SK-N-SH (cell line): Measurements from ENCODE around the gene BIRC6. TPM values are rescaled to one million over a fixed set of nuclear protein-coding genes. Genes with fewer than 3 reads are reported as not detected.

ENCODE experiments used
- CTCF ChIA-PET: fragments of 300-600, 350-600 bp; formaldehyde crosslinking; extraction: SDS; loops from one replicate; lab custom pipeline; 2021; lab: Yijun Ruan, JAX
- POLR2A ChIA-PET: fragments of 350-600 bp; sonication (Branson Sonifier 250); formaldehyde crosslinking; extraction: SDS; loops from one replicate; lab custom pipeline; 2020; ENCODE audit warnings: antibody characterized with exemption, inconsistent platforms; lab: Yijun Ruan, JAX
- DNase-seq: peaks from one replicate; pipeline ENCODE4 v3.0.0; 2012
- H2AFZ ChIP-seq: fragments of 200-600 bp; sonication (generic); 2 replicates; pipeline ENCODE4 v1.8.1; 2016; ENCODE audit warnings: antibody characterized with exemption, mild to moderate bottlenecking, low read depth
- H3F3A ChIP-seq: fragments of 200-600 bp; sonication (generic); replicated peaks from 2 replicates; pipeline ENCODE3; 2016; ENCODE audit warnings: antibody characterized with exemption, mild to moderate bottlenecking; ENCODE audit not compliant: insufficient read depth
- H3K27ac ChIP-seq, 2 experiments: fragments of 200-500 bp in 1 of 2; fragments of 200-600 bp in 1 of 2; sonication (Bioruptor generic) in 1 of 2; sonication (generic), shearing (Covaris generic) in 1 of 2; 2 replicates each; pipeline versions ENCODE4 v1.5.1 to v1.6.1; 2014 to 2016; ENCODE audit warnings: low read depth in 2 of 2, inconsistent platforms in 1 of 2, low read length in 1 of 2, mild to moderate bottlenecking in 1 of 2, mixed read lengths in 1 of 2
- H3K27me3 ChIP-seq: fragments of 200-600 bp; sonication (generic), shearing (Covaris generic); 2 replicates; pipeline ENCODE4 v1.6.1; 2016; ENCODE audit warnings: mixed run types; ENCODE audit not compliant: insufficient read depth
- H3K36me3 ChIP-seq, 2 experiments: fragments of 200-500 bp in 1 of 2; fragments of 200-600 bp in 1 of 2; sonication (Bioruptor generic) in 1 of 2; sonication (generic) in 1 of 2; replicated peaks in 1 of 2; 2 replicates each; pipeline versions ENCODE3 to v1.5.1; 2014 to 2016; ENCODE audit warnings: low read length in 1 of 2, mild to moderate bottlenecking in 1 of 2; ENCODE audit not compliant: insufficient read depth in 2 of 2, control insufficient read depth in 1 of 2
- H3K4me1 ChIP-seq, 2 experiments: fragments of 200-500 bp in 1 of 2; fragments of 200-600 bp in 1 of 2; sonication (Bioruptor generic) in 1 of 2; sonication (generic), shearing (Covaris generic) in 1 of 2; 2 replicates each; pipeline versions ENCODE4 v1.5.1 to v1.6.1; 2014 to 2016; ENCODE audit warnings: low read depth in 1 of 2, low read length in 1 of 2, mixed run types in 1 of 2; ENCODE audit not compliant: insufficient read depth in 2 of 2, control insufficient read depth in 1 of 2
- H3K4me2 ChIP-seq: fragments of 200-600 bp; sonication (generic), shearing (Covaris generic); 2 replicates; pipeline ENCODE4 v1.6.1; 2017; ENCODE audit warnings: mixed run types
- H3K4me3 ChIP-seq, 2 experiments: fragments of 200-500 bp in 1 of 2; fragments of 200-600 bp in 1 of 2; sonication (Bioruptor generic) in 1 of 2; sonication (generic), shearing (Covaris generic) in 1 of 2; 2 replicates each; pipeline versions ENCODE4 v1.5.1 to v1.8.1; 2014 to 2016; ENCODE audit warnings: low read depth in 2 of 2, inconsistent platforms in 1 of 2, low read length in 1 of 2, mild to moderate bottlenecking in 1 of 2, mixed read lengths in 1 of 2, moderate library complexity in 1 of 2
- H3K79me2 ChIP-seq: fragments of 200-600 bp; sonication (generic); 2 replicates; pipeline ENCODE4 v1.8.1; 2017; ENCODE audit warnings: mild to moderate bottlenecking; ENCODE audit not compliant: insufficient read depth
- H3K9ac ChIP-seq: fragments of 200-600 bp; sonication (generic); 2 replicates; pipeline ENCODE4 v1.6.1; 2017; ENCODE audit warnings: mixed run types
- H3K9me2 ChIP-seq: fragments of 200-600 bp; sonication (generic); 2 replicates; pipeline ENCODE4 v1.6.1; 2017; ENCODE audit warnings: mixed run types
- H3K9me3 ChIP-seq: fragments of 200-600 bp; sonication (generic); 2 replicates; pipeline ENCODE4 v1.6.1; 2017; ENCODE audit warnings: mixed run types, mild to moderate bottlenecking, moderate library complexity
- H4K20me1 ChIP-seq: fragments of 200-600 bp; sonication (generic); 2 replicates; pipeline ENCODE4 v1.6.1; 2017; ENCODE audit warnings: mild to moderate bottlenecking, mixed run types; ENCODE audit not compliant: insufficient read depth
- CHD2 ChIP-seq: fragments of 150-350 bp; IDR thresholded peaks from 2 replicates; pipeline ENCODE4 v1.6.1; 2018; ENCODE audit warnings: low read length; ENCODE audit not compliant: partially characterized antibody
- EP300 ChIP-seq, 2 experiments: IDR thresholded peaks; 2 replicates each; pipeline versions ENCODE4 v1.4.0 to v1.6.1; 2012; ENCODE audit warnings: borderline replicate concordance in 1 of 2, low read depth in 1 of 2, low read length in 1 of 2
- FOXJ3 ChIP-seq: sonication (generic); formaldehyde crosslinking; IDR thresholded peaks from 2 replicates; pipeline ENCODE4 v1.5.1; 2020; ENCODE audit warnings: mild to moderate bottlenecking, missing genetic modification reagents
- FOXM1 ChIP-seq: IDR thresholded peaks from 2 replicates; pipeline ENCODE4 v1.4.0; 2012; ENCODE audit warnings: low read depth, mild to moderate bottlenecking
- GABPA ChIP-seq: IDR thresholded peaks from 2 replicates; pipeline ENCODE4 v1.4.0; 2012; ENCODE audit warnings: low read depth, mild to moderate bottlenecking
- JUND ChIP-seq: IDR thresholded peaks from 2 replicates; pipeline ENCODE4 v1.4.0; 2012
- MEF2A ChIP-seq: IDR thresholded peaks from 2 replicates; pipeline ENCODE4 v1.4.0; 2012; ENCODE audit warnings: low read depth, borderline replicate concordance
- MXI1 ChIP-seq: IDR thresholded peaks from 2 replicates; pipeline ENCODE4 v1.6.1; 2012; ENCODE audit warnings: mild to moderate bottlenecking, low read depth, low read length, improper control_type of control experiment
- NFIC ChIP-seq: IDR thresholded peaks from 2 replicates; pipeline ENCODE4 v1.4.0; 2012; ENCODE audit warnings: borderline replicate concordance
- POLR2AphosphoS5 ChIP-seq: IDR thresholded peaks from 2 replicates; pipeline ENCODE4 v1.6.1; 2012; ENCODE audit warnings: low read depth, low read length
- RAD21 ChIP-seq: IDR thresholded peaks from 2 replicates; pipeline ENCODE4 v1.6.1; 2012; ENCODE audit warnings: mild to moderate bottlenecking, low read length
- RCOR1 ChIP-seq: fragments of 150-350 bp; IDR thresholded peaks from 2 replicates; pipeline ENCODE4 v1.6.1; 2017; ENCODE audit warnings: antibody characterized with exemption, low read length
- RFX5 ChIP-seq: IDR thresholded peaks from 2 replicates; pipeline ENCODE4 v1.6.1; 2012; ENCODE audit warnings: mild to moderate bottlenecking, improper control_type of control experiment, low read length
- RXRA ChIP-seq: IDR thresholded peaks from 2 replicates; pipeline ENCODE4 v1.4.0; 2012; ENCODE audit warnings: low read depth, mild to moderate bottlenecking, borderline replicate concordance
- SIN3A ChIP-seq: IDR thresholded peaks from 2 replicates; pipeline ENCODE4 v1.6.1; 2012; ENCODE audit warnings: low read depth, mild to moderate bottlenecking, low read length, moderate library complexity, borderline replicate concordance
- SMC3 ChIP-seq: IDR thresholded peaks from 2 replicates; pipeline ENCODE4 v1.6.1; 2012; ENCODE audit warnings: low read depth, low read length, improper control_type of control experiment
- TAF1 ChIP-seq: IDR thresholded peaks from 2 replicates; pipeline ENCODE4 v1.6.1; 2012; ENCODE audit warnings: low read depth, mild to moderate bottlenecking, low read length, moderate library complexity, borderline replicate concordance
- TEAD4 ChIP-seq: IDR thresholded peaks from 2 replicates; pipeline ENCODE4 v1.4.0; 2012; ENCODE audit warnings: mild to moderate bottlenecking, borderline replicate concordance; ENCODE audit not compliant: insufficient read depth
- USF1 ChIP-seq: IDR thresholded peaks from 2 replicates; pipeline ENCODE4 v1.4.0; 2012; ENCODE audit warnings: low read depth, borderline replicate concordance
- YY1 ChIP-seq: IDR thresholded peaks from 2 replicates; pipeline ENCODE4 v1.4.0; 2012; ENCODE audit warnings: low read depth, mild to moderate bottlenecking
- WGBS: methylation state at CpG from one replicate; pipeline ENCODE4 v1.1.6; 2017; ENCODE audit warnings: low lambda C conversion rate; 5-methylcytosine and 5-hydroxymethylcytosine counted together
- polyA plus RNA-seq, 3 experiments: library from polyadenylated mRNA; depleted of rRNA; stranded (reverse); fragments of >200 nt; gene quantifications; 2 replicates each; pipeline ENCODE4 v1.2.3, GENCODE V29; 2012
- TF ChIP-seq, protein P1 (sequence below): fragments of 200-600 bp; sonication (generic); IDR thresholded peaks from 2 replicates; pipeline ENCODE4 v1.6.1; 2017; ENCODE audit warnings: antibody characterized with exemption, mild to moderate bottlenecking, moderate library complexity
- TF ChIP-seq, protein P2 (sequence below): IDR thresholded peaks from 2 replicates; pipeline ENCODE4; 2012
- TF ChIP-seq, protein P3 (sequence below): IDR thresholded peaks from 2 replicates; pipeline ENCODE4 v1.4.0; 2012; ENCODE audit warnings: low read depth
- TF ChIP-seq, protein P4 (sequence below): IDR thresholded peaks from 2 replicates; pipeline ENCODE4 v1.4.0; 2012; ENCODE audit warnings: low read depth, borderline replicate concordance

BIRC6 gene
- polyA plus RNA-seq, 1 of the 3 experiments (the other 2 are of a cell fraction): 28.9 TPM

DNA sequence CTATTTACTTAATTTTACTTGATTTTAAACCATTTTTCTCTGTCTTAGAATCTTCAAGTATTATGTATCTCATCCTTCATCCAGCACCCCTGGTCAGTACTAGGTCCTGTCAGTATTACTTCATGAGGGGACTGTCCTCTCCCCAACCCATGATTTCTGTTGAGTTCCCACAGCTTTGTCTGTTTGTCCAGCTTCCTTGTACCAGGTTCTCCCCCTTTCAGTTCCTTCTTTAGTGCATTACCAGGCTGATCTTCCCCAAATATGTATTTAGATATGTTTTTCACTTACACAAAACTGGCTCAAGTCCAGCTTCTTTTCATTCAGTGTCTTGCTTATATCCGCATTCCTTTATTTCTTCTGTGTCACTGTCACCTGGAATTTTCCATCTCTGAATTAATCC is 257.3 kb downstream of the BIRC6 start:
- no peaks in the 10 kb centered on the region for H3K9me3 ChIP-seq
- WGBS: 90% methylated on average over 1 of the region's 1 CpG
- H3K79me2 ChIP-seq: no peaks in the 10 kb centered on the region
- no peak overlapping the region for H3K9ac ChIP-seq
- no peak for TF ChIP-seq CHD2
- TF ChIP-seq, protein P1, sequence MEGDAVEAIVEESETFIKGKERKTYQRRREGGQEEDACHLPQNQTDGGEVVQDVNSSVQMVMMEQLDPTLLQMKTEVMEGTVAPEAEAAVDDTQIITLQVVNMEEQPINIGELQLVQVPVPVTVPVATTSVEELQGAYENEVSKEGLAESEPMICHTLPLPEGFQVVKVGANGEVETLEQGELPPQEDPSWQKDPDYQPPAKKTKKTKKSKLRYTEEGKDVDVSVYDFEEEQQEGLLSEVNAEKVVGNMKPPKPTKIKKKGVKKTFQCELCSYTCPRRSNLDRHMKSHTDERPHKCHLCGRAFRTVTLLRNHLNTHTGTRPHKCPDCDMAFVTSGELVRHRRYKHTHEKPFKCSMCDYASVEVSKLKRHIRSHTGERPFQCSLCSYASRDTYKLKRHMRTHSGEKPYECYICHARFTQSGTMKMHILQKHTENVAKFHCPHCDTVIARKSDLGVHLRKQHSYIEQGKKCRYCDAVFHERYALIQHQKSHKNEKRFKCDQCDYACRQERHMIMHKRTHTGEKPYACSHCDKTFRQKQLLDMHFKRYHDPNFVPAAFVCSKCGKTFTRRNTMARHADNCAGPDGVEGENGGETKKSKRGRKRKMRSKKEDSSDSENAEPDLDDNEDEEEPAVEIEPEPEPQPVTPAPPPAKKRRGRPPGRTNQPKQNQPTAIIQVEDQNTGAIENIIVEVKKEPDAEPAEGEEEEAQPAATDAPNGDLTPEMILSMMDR: no peak
- TF ChIP-seq, protein P2, sequence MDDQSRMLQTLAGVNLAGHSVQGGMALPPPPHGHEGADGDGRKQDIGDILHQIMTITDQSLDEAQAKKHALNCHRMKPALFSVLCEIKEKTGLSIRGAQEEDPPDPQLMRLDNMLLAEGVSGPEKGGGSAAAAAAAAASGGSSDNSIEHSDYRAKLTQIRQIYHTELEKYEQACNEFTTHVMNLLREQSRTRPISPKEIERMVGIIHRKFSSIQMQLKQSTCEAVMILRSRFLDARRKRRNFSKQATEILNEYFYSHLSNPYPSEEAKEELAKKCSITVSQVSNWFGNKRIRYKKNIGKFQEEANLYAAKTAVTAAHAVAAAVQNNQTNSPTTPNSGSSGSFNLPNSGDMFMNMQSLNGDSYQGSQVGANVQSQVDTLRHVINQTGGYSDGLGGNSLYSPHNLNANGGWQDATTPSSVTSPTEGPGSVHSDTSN: no peak
- TF ChIP-seq, protein P3, sequence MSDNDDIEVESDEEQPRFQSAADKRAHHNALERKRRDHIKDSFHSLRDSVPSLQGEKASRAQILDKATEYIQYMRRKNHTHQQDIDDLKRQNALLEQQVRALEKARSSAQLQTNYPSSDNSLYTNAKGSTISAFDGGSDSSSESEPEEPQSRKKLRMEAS: no peak
- no peak for TF ChIP-seq FOXM1
- TF ChIP-seq NFIC: no peak
- no peak for TF ChIP-seq MXI1
- TF ChIP-seq FOXJ3 (CRISPR knock-in tag): no peak
- TF ChIP-seq, protein P4, sequence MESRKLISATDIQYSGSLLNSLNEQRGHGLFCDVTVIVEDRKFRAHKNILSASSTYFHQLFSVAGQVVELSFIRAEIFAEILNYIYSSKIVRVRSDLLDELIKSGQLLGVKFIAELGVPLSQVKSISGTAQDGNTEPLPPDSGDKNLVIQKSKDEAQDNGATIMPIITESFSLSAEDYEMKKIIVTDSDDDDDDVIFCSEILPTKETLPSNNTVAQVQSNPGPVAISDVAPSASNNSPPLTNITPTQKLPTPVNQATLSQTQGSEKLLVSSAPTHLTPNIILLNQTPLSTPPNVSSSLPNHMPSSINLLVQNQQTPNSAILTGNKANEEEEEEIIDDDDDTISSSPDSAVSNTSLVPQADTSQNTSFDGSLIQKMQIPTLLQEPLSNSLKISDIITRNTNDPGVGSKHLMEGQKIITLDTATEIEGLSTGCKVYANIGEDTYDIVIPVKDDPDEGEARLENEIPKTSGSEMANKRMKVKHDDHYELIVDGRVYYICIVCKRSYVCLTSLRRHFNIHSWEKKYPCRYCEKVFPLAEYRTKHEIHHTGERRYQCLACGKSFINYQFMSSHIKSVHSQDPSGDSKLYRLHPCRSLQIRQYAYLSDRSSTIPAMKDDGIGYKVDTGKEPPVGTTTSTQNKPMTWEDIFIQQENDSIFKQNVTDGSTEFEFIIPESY: no peak
- TF ChIP-seq SMC3: no peak
- H2AFZ ChIP-seq: no peak overlapping the region
- no peak overlapping the region for H3K27ac ChIP-seq
- no peak overlapping the region for H3K4me3 ChIP-seq
- DNase-seq: no peak
- H3F3A ChIP-seq: peaks cover 4% of the 10 kb centered on the region
- ChIA-PET POLR2A (no interaction called here), CTCF (interaction anchor here (1.1 kb wide), 1 partner anchor 10 kb away, joined by 3 read pairs; no protein-coding TSS in a partner anchor)
- no peaks in the 10 kb centered on the region for H3K9me2 ChIP-seq
- no peak overlapping the region for H3K4me2 ChIP-seq
- H3K4me1 ChIP-seq: no peaks in the 10 kb centered on the region
- peaks cover 54 to 66% of the 10 kb centered on the region in 2 experiments for H3K36me3 ChIP-seq
- no peaks in the 10 kb centered on the region for H4K20me1 ChIP-seq
- H3K27me3 ChIP-seq: no peaks in the 10 kb centered on the region

- no peak overlapping the region for H3K4me2 ChIP-seq
- no peaks in the 10 kb centered on the region for H4K20me1 ChIP-seq
- no peaks in the 10 kb centered on the region for H3K27me3 ChIP-seq
- POLR2A ChIA-PET: no interaction called here
- no peaks in the 10 kb centered on the region for H3K9me3 ChIP-seq
- CTCF ChIA-PET: interaction anchor here (0.8 to 1.5 kb wide), 2 partner anchors 9 to 17 kb away, joined by 3 to 6 read pairs; no protein-coding TSS in a partner anchor
- H3K4me1 ChIP-seq: no peaks in the 10 kb centered on the region
- no peaks in the 10 kb centered on the region for H3K9me2 ChIP-seq
- no peak overlapping the region for H3K9ac ChIP-seq
- no peak overlapping the region for H3K27ac ChIP-seq
- H2AFZ ChIP-seq: no peak overlapping the region
- H3K4me3 ChIP-seq: no peak overlapping the region
- peaks cover 4% of the 10 kb centered on the region for H3F3A ChIP-seq
- H3K36me3 ChIP-seq: peaks cover 48 to 52% of the 10 kb centered on the region in 2 experiments
- no peaks in the 10 kb centered on the region for H3K79me2 ChIP-seq
- DNase-seq: no peak
- WGBS: 90% methylated on average over 5 of the region's 5 CpGs
- TF ChIP-seq RXRA (no peak), MEF2A (no peak), CHD2 (no peak), YY1 (no peak), FOXM1 (no peak), TEAD4 (no peak), SIN3A (no peak), GABPA (no peak), EP300 (IDR thresholded peaks at IDR 0.05; ENCODE audit: borderline replicate concordance in 1 of 2, low read depth in 1 of 2, low read length in 1 of 2) (no peak), SMC3 (no peak), USF1 (no peak), RCOR1 (no peak), RFX5 (no peak), TAF1 (no peak), JUND (no peak), POLR2AphosphoS5 (no peak), RAD21 (no peak)
Observed at GRCh38 chr2:32617599-32618189, 260.9 kb downstream of the BIRC6 start.
